ENCODE data around the gene ATG4A. TPM values are rescaled to one million over a fixed set of nuclear protein-coding genes. Genes with fewer than 3 reads are reported as not detected.
A peak's percentile ranks its signal among the peaks of the same experiment; 100 is the strongest.

ATG4A gene
- total and polyA plus RNA-seq, 5 experiments from 2014 or later, result 7.6 to 22.1 (median 19.4) TPM

- H3K4me3 Mint-ChIP-seq, result no peak overlapping the region
- ATAC-seq, result no peak
- no peak overlapping the region for H3K27ac Mint-ChIP-seq
- POLR2A ChIA-PET, result no interaction called here
- no peaks in the 10 kb centered on the region for H3K4me1 Mint-ChIP-seq
- H3K9me3 Mint-ChIP-seq, result peaks cover 0 to 4% (median 0%) of the 10 kb centered on the region in 9 donors
- H3K36me3 Mint-ChIP-seq, result no peaks in the 10 kb centered on the region
- H3K27me3 Mint-ChIP-seq, result no peaks in the 10 kb centered on the region
- DNase-seq, result no peak
Measured at GRCh38 chrX:108162265-108162664, 70.7 kb downstream of the ATG4A start.

GRCh38 chrX:108163333-108164082 lies 71.9 kb downstream of the ATG4A start:
- Mint-ChIP-seq H3K36me3 (no peaks in the 10 kb centered on the region), H3K9me3 (peaks cover 0 to 4% (median 0%) of the 10 kb centered on the region in 9 donors), H3K4me3 (no peak overlapping the region), H3K27me3 (no peaks in the 10 kb centered on the region), H3K27ac (no peak overlapping the region), H3K4me1 (no peaks in the 10 kb centered on the region)
- DNase-seq (no peak), ATAC-seq (no peak)
- POLR2A ChIA-PET, result no interaction called here

- POLR2A ChIA-PET, result no interaction called here
- no peak overlapping the region for H3K27ac Mint-ChIP-seq
- peaks cover 0 to 4% (median 0%) of the 10 kb centered on the region in 9 donors for H3K9me3 Mint-ChIP-seq
- no peak for ATAC-seq
- H3K27me3 Mint-ChIP-seq, result no peaks in the 10 kb centered on the region
- no peaks in the 10 kb centered on the region for H3K4me1 Mint-ChIP-seq
- no peak overlapping the region for H3K4me3 Mint-ChIP-seq
- no peaks in the 10 kb centered on the region for H3K36me3 Mint-ChIP-seq
- no peak for DNase-seq
Measured at GRCh38 chrX:108165383-108166111, 74.0 kb downstream of the ATG4A start.

DNA sequence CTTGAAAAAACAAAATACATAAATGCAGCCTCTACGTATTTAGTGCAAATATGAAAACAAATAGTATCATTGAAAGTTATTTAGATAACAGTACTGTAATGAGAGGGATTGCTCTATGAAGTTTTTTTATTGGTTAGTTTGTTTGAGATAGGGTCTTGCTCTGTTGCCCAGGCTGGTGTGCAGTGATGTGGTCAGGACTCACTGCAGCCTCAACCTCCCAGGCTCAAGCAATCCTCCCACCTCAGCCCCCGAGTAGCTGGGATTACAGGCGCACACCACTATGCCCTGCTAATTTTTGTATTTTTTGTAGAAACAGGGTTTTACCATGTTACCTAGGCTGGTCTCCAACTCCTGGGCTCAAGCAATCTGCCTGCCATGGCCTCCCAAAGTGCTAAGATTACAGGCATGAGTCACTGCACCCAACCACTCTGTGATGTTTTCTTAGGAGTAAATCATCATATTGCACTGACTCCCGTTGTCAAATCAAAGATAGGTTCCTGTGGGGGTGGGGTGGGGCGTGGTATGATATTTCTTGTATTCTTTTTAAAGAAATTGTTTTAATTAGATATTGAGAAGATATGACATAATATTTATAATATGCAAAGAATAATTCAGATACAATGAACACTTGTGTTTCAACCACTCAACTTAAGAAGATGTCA lies 75.8 kb downstream of the ATG4A start:
- Mint-ChIP-seq H3K27ac (no peak overlapping the region), H3K4me3 (no peak overlapping the region), H3K4me1 (no peaks in the 10 kb centered on the region), H3K27me3 (no peaks in the 10 kb centered on the region), H3K9me3 (peaks cover 0 to 4% (median 0%) of the 10 kb centered on the region in 9 donors), H3K36me3 (no peaks in the 10 kb centered on the region)
- DNase-seq, result no peak
- POLR2A ChIA-PET, result no interaction called here
- ATAC-seq, result no peak

DNA sequence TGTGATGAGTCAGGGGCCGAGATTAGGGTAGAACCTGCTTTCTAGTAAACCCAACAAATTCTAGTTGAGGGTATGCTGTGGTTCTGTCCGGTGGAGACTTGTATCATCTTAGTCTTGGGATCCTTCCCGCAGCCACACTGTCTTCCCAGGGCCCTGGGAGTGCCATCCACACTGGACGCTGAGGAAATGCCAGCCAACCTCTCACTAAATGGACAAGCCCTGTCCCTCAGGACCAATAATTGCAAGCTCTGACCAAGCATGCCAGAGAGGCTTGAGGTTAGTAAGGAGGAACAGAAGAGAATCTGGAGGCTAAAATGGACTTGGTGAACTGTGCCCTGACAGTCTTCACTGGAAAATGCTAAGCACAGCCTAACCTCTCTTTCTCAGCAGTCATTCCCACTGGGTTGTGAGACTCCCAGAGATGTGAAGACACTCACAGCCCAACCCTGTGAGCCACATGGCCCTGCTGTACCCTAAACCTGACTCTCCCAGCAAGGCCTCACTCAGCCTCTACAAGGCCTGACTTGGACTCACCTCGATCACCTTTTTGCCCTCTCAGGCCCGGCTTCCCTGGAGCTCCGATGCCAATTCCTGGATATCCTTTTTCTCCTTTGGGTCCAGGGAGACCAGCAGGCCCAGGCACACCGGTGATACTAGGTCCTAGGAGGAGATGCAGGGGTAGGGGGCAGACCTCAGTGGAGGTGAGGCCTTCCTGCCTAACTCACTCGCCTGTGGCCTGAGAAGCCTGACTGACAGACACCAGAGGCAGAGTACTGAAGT lies 77.6 kb downstream of the ATG4A start:
- H3K4me1 Mint-ChIP-seq, result no peaks in the 10 kb centered on the region
- peaks cover 0 to 3% (median 0%) of the 10 kb centered on the region in 5 donors for H3K27me3 Mint-ChIP-seq
- no peak overlapping the region for H3K27ac Mint-ChIP-seq
- DNase-seq (no peak), ATAC-seq (no peak)
- H3K36me3 Mint-ChIP-seq, result no peaks in the 10 kb centered on the region
- H3K4me3 Mint-ChIP-seq, result no peak overlapping the region
- no peaks in the 10 kb centered on the region for H3K9me3 Mint-ChIP-seq
- POLR2A ChIA-PET, result no interaction called here

GRCh38 chrX:108169768-108170167 lies 78.2 kb downstream of the ATG4A start:
- Mint-ChIP-seq H3K27me3 (peaks cover 0 to 3% (median 0%) of the 10 kb centered on the region in 5 donors), H3K36me3 (no peaks in the 10 kb centered on the region), H3K27ac (no peak overlapping the region), H3K9me3 (no peaks in the 10 kb centered on the region), H3K4me1 (no peaks in the 10 kb centered on the region), H3K4me3 (no peak overlapping the region)
- no peak for DNase-seq
- ATAC-seq, result no peak
- POLR2A ChIA-PET, result no interaction called here

DNA sequence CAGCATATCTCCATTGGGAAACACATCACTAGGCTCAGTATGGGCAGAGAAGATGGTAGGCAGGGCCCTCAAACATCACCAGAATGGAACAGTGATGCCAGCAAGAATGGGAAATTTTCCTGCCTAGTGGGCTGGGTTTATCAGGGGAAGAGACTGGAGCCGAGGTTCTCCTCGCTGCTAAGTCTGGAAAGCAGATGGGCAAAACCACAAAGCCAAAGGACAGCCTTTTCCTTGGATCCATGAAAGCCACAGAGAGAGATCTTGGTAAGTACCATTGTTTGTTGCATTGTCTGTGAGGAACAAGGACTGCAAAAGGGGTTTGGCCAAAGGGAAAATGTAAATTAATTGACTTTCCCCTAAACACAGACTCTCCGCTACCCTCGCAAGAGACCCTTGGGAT lies 80.1 kb downstream of the ATG4A start:
- Mint-ChIP-seq H3K9me3 (no peaks in the 10 kb centered on the region), H3K27ac (no peak overlapping the region), H3K4me3 (no peak overlapping the region), H3K4me1 (no peaks in the 10 kb centered on the region), H3K27me3 (peaks cover 0 to 3% (median 0%) of the 10 kb centered on the region in 5 donors), H3K36me3 (no peaks in the 10 kb centered on the region)
- DNase-seq (no peak), ATAC-seq (no peak)
- POLR2A ChIA-PET, result no interaction called here

DNA sequence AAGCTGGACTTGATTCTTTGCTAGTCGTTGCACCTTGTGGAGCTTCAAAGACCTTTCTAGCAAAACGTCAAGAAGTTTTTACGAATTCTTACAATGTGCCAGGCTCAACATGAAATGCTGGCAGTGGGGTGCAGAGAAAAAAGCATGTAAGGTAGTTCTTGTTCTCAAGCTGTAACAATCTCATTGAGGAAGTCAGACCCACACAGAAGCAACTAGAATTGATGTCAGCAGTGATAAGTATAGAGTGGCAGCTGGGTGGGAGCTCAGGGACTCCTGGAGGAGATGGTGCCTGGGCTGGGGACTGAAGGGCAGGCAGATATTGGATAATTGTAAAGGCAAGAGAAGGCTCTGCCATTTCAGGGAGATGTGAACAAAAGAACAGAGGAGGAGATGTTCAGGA lies 82.3 kb downstream of the ATG4A start:
- POLR2A ChIA-PET, result no interaction called here
- no peak for ATAC-seq
- Mint-ChIP-seq H3K4me3 (no peak overlapping the region), H3K4me1 (no peaks in the 10 kb centered on the region), H3K27ac (peak overlapping the region in 1 of 10 donors; percentile 22), H3K9me3 (no peaks in the 10 kb centered on the region), H3K36me3 (no peaks in the 10 kb centered on the region), H3K27me3 (peaks cover 0 to 3% (median 0%) of the 10 kb centered on the region in 5 donors)
- no peak for DNase-seq

- no peak overlapping the region for H3K4me3 Mint-ChIP-seq
- DNase-seq, result no peak
- H3K27ac Mint-ChIP-seq, result no peak overlapping the region
- H3K27me3 Mint-ChIP-seq, result peaks cover 0 to 3% (median 0%) of the 10 kb centered on the region in 5 donors
- POLR2A ChIA-PET, result no interaction called here
- H3K9me3 Mint-ChIP-seq, result no peaks in the 10 kb centered on the region
- no peaks in the 10 kb centered on the region for H3K4me1 Mint-ChIP-seq
- ATAC-seq, result no peak
- no peaks in the 10 kb centered on the region for H3K36me3 Mint-ChIP-seq
Measured at GRCh38 chrX:108177351-108178142, 86.0 kb downstream of the ATG4A start.

DNA sequence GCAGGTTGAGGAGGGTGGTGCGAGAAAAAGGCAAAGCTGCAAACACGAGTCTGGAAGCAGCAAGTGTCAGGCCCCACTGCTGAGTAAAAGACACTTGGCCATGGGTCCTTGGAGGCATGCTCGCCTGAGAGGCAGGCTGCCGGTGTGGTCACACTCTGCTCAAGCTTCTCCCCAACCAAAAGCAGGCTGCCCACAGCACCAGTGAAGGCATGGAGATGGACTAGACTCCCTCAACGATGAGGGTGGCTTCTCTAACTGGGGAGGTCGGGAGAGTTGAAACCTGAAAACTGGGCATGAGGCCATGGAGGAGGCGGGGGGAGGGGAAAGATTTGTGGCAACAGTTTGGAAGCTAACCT lies 86.5 kb downstream of the ATG4A start:
- Mint-ChIP-seq H3K9me3 (no peaks in the 10 kb centered on the region), H3K4me1 (no peaks in the 10 kb centered on the region), H3K27ac (no peak overlapping the region), H3K4me3 (no peak overlapping the region), H3K27me3 (peaks cover 0 to 3% (median 0%) of the 10 kb centered on the region in 5 donors), H3K36me3 (no peaks in the 10 kb centered on the region)
- ATAC-seq (no peak), DNase-seq (no peak)
- POLR2A ChIA-PET, result no interaction called here

GRCh38 chrX:108186811-108187210 lies 95.2 kb downstream of the ATG4A start:
- DNase-seq (no peak), ATAC-seq (no peak)
- Mint-ChIP-seq H3K36me3 (no peaks in the 10 kb centered on the region), H3K4me3 (no peak overlapping the region), H3K27me3 (peaks cover 0 to 2% (median 0%) of the 10 kb centered on the region in 5 donors), H3K27ac (no peak overlapping the region), H3K4me1 (no peaks in the 10 kb centered on the region), H3K9me3 (no peaks in the 10 kb centered on the region)
- POLR2A ChIA-PET, result no interaction called here

DNA sequence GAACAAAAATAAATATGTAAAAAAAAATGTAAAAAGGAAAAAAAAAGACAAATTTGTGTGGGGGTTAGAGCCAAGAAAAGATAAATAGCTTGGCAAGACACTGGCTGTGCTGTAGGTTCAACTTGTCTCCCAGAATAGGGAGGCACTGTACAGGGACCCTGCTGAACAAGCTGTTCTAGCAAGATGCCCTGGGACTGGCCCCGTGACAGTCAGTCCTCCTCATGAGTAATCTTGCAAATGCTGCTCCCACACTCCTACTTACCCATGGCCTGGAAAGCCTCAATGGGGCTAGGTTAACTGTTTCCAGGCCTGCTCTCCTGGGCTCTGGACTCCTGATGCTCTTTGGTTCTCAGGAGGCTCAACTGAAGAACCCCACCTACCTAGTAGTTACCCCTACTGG lies 106.8 kb downstream of the ATG4A start:
- Mint-ChIP-seq H3K4me1 (no peaks in the 10 kb centered on the region), H3K9me3 (no peaks in the 10 kb centered on the region), H3K27me3 (peaks cover 0 to 3% (median 1%) of the 10 kb centered on the region in 5 donors), H3K36me3 (no peaks in the 10 kb centered on the region), H3K4me3 (no peak overlapping the region), H3K27ac (no peak overlapping the region)
- DNase-seq (no peak), ATAC-seq (no peak)
- POLR2A ChIA-PET, result no interaction called here

Data from naive thymus-derived CD8-positive, alpha-beta T cell (primary cell).